ENCODE results near the gene COPS4.
"Not testable (repeated sequence)": the region's sequence is repeated elsewhere in the genome, so short reads cannot be mapped to it uniquely, and the experiment has no call there.

The COPS4 gene

DNA sequence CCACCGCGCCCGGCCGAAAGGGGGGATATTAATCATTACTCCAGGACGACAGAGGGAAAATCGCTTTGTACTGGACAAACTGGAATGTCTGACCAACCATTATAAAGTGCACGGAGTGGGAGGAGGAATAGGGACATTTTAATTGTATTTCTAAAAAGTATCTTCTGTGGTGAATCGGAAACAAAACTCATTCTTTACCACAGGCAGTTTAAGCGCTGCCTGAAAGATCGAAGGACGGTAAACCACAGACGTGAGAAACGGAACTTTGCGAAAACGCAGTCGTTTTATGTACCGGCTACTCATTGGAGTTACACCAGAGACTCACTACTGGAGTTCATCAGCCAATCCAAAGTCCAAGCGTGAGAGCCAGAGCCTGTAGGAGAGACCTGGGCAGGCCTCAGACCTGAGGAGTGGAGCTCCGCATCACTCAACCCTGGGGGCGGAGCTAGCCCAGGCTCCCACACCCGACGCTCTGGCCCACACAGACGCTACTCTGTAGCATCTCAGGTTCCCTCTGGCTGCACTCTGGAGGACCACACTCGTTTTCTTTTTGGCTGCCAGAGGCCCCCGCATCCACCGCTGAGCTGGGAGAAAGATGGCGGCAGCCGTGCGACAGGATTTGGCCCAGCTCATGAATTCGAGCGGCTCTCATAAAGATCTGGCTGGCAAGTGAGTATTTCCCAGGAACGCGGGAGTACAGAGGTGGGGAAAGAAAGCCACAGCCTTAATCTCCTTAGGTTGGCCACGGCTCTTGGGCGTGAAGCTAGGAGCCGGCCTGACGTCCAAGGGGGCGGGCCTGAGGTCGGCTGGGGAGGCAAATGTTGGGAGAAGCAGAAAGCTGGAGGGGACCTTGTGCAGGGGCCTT lies at the start of gene COPS4:
Gene COPS4, plus strand, starts transcription at position 554 of the 865 bp plus-strand sequence. Its CDS starts 42 bp downstream, at position 596.
- peak; percentile 78 to 87 for DNase-seq (ENCODE audit: low read depth in 2 of 2)

GRCh38 chr4:82987519-82987918 lies 47.5 kb upstream of the COPS4 start:
- DNase-seq (ENCODE audit: low read depth in 2 of 2): not testable (repeated sequence)

GRCh38 chr4:82988323-82988832 lies 46.6 kb upstream of the COPS4 start:
- no peak for DNase-seq (ENCODE audit: low read depth in 2 of 2)

DNA sequence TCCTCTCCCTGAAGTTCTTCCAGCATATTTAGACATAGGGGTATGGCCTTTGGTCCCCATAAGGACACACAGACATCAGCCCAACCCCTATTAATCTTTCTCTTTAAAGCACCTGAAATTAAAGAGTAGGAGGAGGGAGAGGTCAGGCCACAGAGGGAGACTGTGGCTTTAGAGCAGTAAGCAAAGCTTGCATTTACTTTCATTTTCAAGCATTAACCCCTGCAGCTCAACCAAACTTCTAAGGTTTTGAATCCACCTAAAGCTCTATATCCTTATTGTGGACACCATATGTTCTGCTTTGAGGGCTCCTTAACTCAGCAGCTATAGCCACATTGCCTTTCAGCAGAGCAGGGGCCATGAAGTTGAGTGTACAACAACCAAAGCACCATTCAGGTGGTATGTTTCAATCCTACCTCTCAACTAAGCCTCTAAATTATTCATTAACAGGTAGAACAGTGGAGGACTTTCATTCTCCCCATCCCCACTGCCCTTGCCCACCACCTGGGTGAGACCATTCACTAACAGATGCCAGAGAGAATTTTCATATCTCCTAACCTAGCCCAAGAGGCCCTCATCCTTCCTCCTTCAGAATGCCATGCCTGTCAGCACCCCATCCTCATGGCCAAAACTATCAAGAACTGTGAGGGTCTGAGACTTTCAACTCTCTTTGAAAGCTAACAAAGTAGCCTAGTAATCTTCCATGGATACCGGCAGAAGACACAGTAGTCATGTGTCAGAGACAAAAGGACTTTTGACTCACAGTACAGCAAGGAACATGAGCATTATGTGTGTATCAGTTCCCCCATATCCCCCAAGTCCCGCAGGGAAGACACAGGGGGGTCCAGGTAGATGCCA lies 45.2 kb upstream of the COPS4 start:
- no peak for DNase-seq (ENCODE audit: low read depth in 2 of 2)

- no peak for DNase-seq (ENCODE audit: low read depth in 2 of 2)
Measured at GRCh38 chr4:82994834-82995233, 40.1 kb upstream of the COPS4 start.

- DNase-seq (ENCODE audit: low read depth in 2 of 2): no peak
Measured at GRCh38 chr4:82998898-82999297, 36.1 kb upstream of the COPS4 start.

DNA sequence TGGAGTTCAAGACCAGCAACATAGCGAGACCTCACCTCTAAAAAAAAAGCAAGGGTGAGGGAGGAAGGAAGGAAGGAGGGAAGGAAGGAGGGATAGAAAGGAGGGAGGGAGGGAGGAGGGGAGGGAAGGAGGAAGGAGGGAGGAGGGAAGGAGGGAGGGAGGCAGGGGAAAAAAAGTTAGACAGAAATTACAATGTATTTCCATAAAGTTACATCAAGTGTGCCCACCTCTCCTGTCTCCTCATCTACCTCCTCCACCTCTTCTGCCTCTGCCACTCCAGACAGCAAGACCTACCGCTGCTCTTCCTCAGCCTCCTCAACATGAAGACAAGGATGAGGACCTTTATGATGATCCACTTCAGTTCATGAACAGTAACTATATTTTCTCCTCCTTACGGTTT lies 32.7 kb upstream of the COPS4 start:
- no peak for DNase-seq (ENCODE audit: low read depth in 2 of 2)

DNA sequence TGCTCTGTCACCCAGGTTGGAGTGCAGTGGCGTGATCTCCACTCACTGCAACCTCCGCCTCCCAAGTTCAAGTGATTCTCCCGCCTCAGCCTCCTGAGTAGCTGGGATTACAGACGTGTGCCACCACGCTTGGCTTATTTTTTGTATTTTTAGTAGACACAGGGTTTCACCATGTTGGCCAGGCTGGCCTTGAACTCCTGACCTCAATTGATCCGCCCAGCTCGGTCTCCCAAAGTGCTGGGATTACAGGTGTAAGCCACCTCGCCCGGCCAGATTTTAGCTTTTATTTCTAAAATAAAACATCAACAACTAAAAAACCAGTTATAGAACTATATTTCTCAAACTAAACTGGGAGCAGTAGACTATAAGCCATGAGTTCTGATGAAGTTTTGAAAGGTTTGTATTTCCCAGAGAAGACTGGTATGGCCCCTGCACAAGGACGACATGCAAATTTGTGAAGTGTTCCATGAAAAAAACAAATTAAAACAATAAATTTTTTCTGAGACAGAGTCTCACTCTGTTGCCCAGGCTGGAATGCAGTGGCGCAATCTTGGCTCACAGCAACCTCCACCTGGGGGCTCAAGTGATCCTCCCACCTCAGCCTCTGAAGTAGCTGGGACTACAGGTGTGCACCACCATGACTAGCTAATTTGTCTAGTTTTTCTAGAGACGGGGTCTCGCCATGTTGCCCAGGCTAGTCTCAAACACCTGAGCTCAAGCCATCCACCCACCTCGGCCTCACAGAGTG lies 31.8 kb upstream of the COPS4 start:
- not testable (repeated sequence) for DNase-seq (ENCODE audit: low read depth in 2 of 2)

DNA sequence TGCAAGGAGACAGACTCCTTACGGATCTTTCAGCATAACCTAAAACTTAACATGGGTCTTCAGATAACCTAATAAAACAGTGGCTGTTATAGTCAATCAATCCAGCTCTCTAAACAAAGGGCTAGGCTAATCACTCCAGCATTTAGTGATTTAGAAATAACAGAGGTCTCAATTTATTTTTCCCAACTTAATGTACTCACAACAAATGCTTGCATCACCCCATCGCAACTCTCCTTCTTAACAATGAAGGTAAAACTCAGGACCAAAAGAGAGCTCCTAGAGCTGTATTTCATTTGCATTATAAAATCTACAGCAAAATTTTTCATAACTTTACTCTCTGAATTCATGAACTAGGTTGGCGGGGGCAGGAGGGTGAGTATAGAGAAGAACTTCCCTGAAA lies 25.5 kb upstream of the COPS4 start:
- no peak for DNase-seq (ENCODE audit: low read depth in 2 of 2)

DNA sequence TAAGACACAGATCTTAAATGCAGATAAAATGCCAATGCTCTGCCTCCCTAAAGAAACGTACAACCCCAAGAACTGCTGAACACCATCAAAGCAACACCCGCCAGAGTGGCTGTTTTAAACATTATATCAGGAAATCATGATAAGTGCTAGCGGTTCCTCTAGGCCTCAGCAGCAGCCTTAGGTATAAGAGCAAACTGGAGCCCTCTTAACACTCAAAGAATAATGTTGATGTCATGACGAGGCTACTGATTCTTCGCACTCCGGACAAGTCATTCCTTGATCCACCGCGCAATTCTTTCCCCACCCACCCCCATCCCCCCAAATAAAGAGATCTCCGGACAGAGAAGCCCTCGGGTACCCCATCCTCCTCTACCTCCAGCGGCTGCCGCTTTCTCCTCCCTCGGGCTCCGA lies 24.9 kb upstream of the COPS4 start:
- no peak for DNase-seq (ENCODE audit: low read depth in 2 of 2)

DNA sequence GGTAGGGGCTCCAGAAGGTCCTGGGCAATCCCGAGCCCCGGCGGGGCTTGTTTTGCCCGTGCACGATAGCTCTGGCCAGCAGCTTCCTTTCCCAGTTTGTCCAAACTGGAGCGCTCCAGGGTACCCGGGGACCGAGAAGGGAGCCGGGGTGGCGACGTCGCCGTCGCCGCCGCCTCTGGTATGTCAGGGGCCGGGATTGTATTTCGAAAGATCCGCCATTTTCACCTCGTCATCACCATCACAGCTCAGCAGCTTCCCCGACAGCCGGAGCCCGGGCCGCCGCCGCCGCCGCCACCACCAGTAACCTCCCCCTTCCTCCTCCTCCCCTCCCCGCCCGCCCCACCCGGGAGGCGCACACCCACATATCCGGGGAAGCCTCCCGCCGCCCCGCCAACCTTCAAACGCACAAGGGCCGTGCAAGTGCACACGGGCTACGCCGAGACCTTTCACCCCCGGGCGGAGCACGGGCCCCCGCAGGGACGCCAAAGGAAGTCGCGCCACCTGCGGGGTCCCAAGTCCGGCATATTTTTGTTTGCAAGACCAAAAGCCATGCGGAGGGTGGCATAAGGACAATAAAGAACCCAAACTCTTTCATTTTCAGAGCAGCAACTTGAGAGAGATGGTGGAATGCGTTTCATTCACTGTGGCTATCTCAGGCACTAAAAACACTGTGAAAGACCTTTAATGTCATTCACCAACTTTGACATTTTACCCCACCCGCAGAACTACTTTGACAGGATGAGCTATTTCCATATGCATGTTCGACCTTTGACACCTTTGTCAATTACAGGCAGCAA lies 24.3 kb upstream of the COPS4 start, which contains the start of gene LIN54:
Gene LIN54, minus strand, starts transcription at position 302 of the 797 bp plus-strand sequence. CDS start 25,979 bp downstream, outside the sequence.
- DNase-seq (ENCODE audit: low read depth in 2 of 2): peak; percentile 57 to 69

GRCh38 chr4:83011689-83012199 lies 23.2 kb upstream of the COPS4 start:
- no peak for DNase-seq (ENCODE audit: low read depth in 2 of 2)

DNA sequence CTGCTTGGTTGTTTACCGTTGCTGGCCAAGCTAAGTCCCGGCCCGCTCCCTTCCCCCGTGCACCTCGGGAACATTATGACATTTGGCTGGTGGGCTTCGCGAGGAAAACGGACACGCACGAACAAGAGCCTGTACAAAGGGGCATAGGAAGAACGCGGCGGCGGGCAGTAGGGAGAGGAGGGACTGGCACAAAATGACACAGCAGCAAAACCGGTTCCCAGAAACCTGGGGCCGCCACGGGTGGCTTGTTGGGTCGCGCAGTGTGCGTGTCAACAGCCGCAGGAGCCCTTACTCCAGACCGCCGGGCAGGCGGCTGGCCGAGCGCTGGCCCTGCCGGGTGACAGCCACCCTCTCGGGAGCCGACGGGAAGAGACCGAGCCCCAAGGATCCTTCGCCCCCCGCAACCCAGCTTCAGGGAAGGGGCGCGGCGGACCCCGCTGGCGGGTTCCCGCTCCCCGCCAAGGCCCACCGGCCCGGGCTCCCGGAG lies 22.7 kb upstream of the COPS4 start:
- no peak for DNase-seq (ENCODE audit: low read depth in 2 of 2)

- peak; percentile 90 to 91 for DNase-seq (ENCODE audit: low read depth in 2 of 2)
Measured at GRCh38 chr4:83012687-83013419, 22.1 kb upstream of the COPS4 start.

DNA sequence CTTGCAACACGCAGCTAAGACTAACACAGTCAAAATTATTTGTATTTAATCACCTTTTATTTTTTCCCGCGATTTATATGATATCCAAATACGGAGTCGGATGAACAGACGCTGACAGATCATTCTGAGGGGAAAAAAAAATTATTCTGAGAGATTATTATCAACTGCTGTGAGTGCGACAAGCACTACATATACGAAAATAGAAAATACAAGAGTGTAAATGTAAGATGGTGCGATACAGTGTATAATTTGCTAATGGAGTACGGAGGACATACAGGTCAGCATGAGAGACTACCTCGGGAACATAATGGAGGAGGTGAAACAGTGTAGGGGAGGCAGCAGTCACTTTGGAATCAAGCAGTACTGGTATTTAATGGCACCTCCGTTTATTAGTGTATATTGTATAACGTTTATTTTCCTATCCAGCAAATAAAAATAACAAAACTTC lies 21.5 kb upstream of the COPS4 start:
- DNase-seq (ENCODE audit: low read depth in 2 of 2): no peak

GRCh38 chr4:83013902-83014301 lies 21.1 kb upstream of the COPS4 start:
- DNase-seq (ENCODE audit: low read depth in 2 of 2): no peak

DNA sequence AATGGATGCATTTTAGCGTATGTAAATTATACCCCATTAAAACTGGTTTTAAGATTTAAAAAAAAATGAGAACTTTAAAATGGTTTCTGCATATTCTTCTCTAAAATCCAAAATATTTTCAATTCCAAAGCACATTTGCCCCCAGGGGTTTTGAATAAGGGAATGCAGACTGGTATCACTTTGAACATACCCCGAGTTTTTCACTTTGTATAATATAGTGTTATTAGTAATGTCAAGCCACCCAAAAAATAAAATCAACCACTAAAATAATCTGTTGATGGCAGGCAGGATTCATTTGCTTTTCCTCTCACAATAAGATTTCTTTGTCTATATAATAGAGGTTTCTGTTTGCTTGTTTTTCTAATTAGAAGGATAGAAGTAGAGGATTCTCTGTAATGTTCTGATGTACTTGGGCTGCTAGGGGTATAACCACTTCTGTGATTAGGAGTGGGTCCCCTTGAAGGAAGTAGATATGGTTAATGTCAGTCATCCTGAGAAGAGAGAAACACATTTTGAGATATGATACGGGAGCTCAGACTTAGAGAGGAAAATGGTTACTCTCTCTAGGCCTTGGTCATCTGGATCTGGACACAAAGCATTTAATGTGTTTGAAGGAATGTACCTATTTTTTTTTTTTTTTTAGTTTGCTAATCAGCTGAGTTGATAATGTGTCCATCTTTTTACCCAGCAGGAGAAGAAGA lies 15.0 kb upstream of the COPS4 start:
- DNase-seq (ENCODE audit: low read depth in 2 of 2): no peak

DNA sequence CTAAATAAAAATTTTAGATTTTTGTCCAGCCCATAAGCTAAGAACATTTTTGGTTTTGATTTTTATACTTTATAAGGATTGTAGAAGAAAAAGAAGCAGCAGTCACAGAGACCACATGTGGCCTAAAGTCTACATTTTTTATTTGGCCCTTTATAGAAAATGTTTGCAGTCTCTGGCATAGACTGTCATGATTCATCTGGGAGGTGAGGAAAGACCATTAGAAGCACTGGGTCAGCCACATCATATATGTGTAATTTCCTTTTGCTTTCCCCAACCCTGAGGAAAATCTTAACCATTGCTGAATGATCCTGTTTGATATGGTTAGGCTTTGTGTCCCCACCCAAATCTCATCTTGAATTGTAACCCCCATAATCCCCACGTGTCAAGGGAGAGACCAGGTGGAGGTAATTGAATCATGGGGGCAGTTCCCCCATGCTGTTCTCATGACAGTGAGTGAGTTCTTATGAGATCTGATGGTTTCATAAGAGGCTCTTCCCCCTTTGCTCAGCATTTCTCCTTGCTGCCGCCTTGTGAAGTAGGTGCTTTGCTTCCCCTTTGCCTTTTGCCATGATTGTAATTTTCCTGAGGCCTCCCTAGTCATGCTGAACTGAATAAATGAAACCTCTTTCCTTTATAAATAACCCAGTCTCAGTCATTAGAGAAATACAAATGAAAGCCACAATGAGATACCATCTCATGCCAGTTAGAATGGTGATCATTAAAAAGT lies 12.1 kb upstream of the COPS4 start:
- DNase-seq (ENCODE audit: low read depth in 2 of 2): no peak

Measured in stimulated activated CD4-positive, alpha-beta T cell treated with anti-CD3 and anti-CD28 coated beads, Interleukin-1b, Interleukin-23, amount 100 ng/mL, for 1 hour (primary cell).